Fibroblast of lung (primary cell): ENCODE data around the gene CAMTA1. TPM values are rescaled to one million over a fixed set of nuclear protein-coding genes. Genes with fewer than 3 reads are reported as not detected.

Experiments
- DNase-seq, 2 donors: peaks; one replicate each; pipeline versions ENCODE4 v3.0.0 to v3.0.0-alpha.2; 2010; ENCODE audit warnings: low read depth in 2 of 2
- H2AFZ ChIP-seq: 2 replicates; pipeline ENCODE4 v1.5.1; 2012; ENCODE audit warnings: low read length, control low read depth, inconsistent platforms
- H3K27ac ChIP-seq: 2 replicates; pipeline ENCODE4 v1.5.1; 2011; ENCODE audit warnings: low read length, control low read depth; ENCODE audit not compliant: insufficient read depth
- H3K27me3 ChIP-seq: 2 replicates; pipeline ENCODE4 v1.5.1; 2011; ENCODE audit warnings: mild to moderate bottlenecking, low read length; ENCODE audit not compliant: control insufficient read depth, insufficient read depth
- H3K36me3 ChIP-seq: 2 replicates; pipeline ENCODE4 v1.5.1; 2011; ENCODE audit warnings: low read length; ENCODE audit not compliant: control insufficient read depth, insufficient read depth
- H3K4me1 ChIP-seq: 2 replicates; pipeline ENCODE4 v1.5.1; 2011; ENCODE audit warnings: low read length; ENCODE audit not compliant: control insufficient read depth, insufficient read depth; ENCODE audit errors: extremely low read depth
- H3K4me2 ChIP-seq: 2 replicates; pipeline ENCODE4 v1.5.1; 2011; ENCODE audit warnings: low read length, control low read depth; ENCODE audit not compliant: insufficient read depth; ENCODE audit errors: extremely low read depth
- H3K4me3 ChIP-seq, 4 experiments: fragments of 200-600 bp in 1 of 4; sonication (generic) in 1 of 4; replicated peaks in 1 of 4; 2 replicates each; pipeline ENCODE4 v1.5.1; 2011 to 2016; ENCODE audit warnings: low read length in 4 of 4, low read depth in 3 of 4, mild to moderate bottlenecking in 3 of 4, control low read depth in 2 of 4, inconsistent platforms in 1 of 4, mixed read lengths in 1 of 4; ENCODE audit not compliant: insufficient read depth in 1 of 4; ENCODE audit errors: control extremely low read depth in 1 of 4
- H3K79me2 ChIP-seq: 2 replicates; pipeline ENCODE4 v1.5.1; 2012; ENCODE audit warnings: mild to moderate bottlenecking, low read length, inconsistent platforms; ENCODE audit not compliant: control insufficient read depth, insufficient read depth
- H3K9ac ChIP-seq: 2 replicates; pipeline ENCODE4 v1.5.1; 2011; ENCODE audit warnings: mild to moderate bottlenecking, low read length, control low read depth; ENCODE audit not compliant: insufficient read depth
- H3K9me3 ChIP-seq: 2 replicates; pipeline ENCODE4 v1.5.1; 2012; ENCODE audit warnings: low read depth, low read length; ENCODE audit not compliant: control insufficient read depth, insufficient read depth
- H4K20me1 ChIP-seq: 2 replicates; pipeline ENCODE4 v1.5.1; 2011; ENCODE audit warnings: low read length; ENCODE audit not compliant: control insufficient read depth, insufficient read depth; ENCODE audit errors: extremely low read depth
- CTCF ChIP-seq, 2 donors: IDR thresholded peaks in 1 of 2; conservative IDR thresholded peaks in 1 of 2; 1 replicate in 1 of 2; 2 replicates in 1 of 2; pipeline ENCODE4 v1.5.1; 2011 to 2012; ENCODE audit warnings: low read length in 2 of 2, control low read depth in 1 of 2, inconsistent platforms in 1 of 2, low read depth in 1 of 2, mild to moderate bottlenecking in 1 of 2
- EZH2 ChIP-seq: IDR thresholded peaks from 2 replicates; pipeline ENCODE4 v1.5.1; 2012; ENCODE audit warnings: low read length, control low read depth, mild to moderate bottlenecking; ENCODE audit errors: missing control alignments
- polyA plus RNA-seq, 2 donors: library from polyadenylated mRNA; depleted of rRNA in 1 of 2; stranded (reverse) in 1 of 2; unstranded in 1 of 2; fragments of >200 nt; gene quantifications; 2 replicates each; pipeline ENCODE4 v1.2.1, GENCODE V29; 2011 to 2012; ENCODE audit warnings: missing spikeins in 1 of 2
- total RNA-seq: library from RNA; depleted of rRNA; stranded (reverse); fragments of >200 nt; gene quantifications from 2 replicates; pipeline ENCODE4 v1.2.1, GENCODE V29; 2014

The CAMTA1 gene
- total and polyA plus RNA-seq, 2 donors (not counting 1 experiment from before 2014, with no cell fraction given), result 47.6 to 86.0 TPM

- no peak overlapping the region for H3K9ac ChIP-seq
Measured at GRCh38 chr1:7722670-7723012, 937.4 kb downstream of the CAMTA1 start.

GRCh38 chr1:7726623-7727022 is 941.4 kb downstream of the CAMTA1 start:
- Histone ChIP-seq H3K4me3 (no peak overlapping the region), H3K27me3 (no peaks in the 10 kb centered on the region), H3K27ac (no peak overlapping the region), H3K36me3 (no peaks in the 10 kb centered on the region), H2AFZ (no peak overlapping the region), H3K4me1 (no peaks in the 10 kb centered on the region), H3K9ac (no peak overlapping the region), H3K9me3 (no peaks in the 10 kb centered on the region), H4K20me1 (no peaks in the 10 kb centered on the region), H3K4me2 (no peak overlapping the region), H3K79me2 (no peaks in the 10 kb centered on the region)
- TF ChIP-seq CTCF (conservative IDR thresholded peaks at IDR 0.05 in 1 of 2, IDR thresholded peaks at IDR 0.05 in 1 of 2; ENCODE audit: low read depth in 1 of 2, low read length in 2 of 2) (no peak), EZH2 (no peak)
- DNase-seq, result no peak

More at GRCh38 chr1:7722670-7723012, 937.4 kb downstream of the CAMTA1 start:
- no peaks in the 10 kb centered on the region for H3K27me3 ChIP-seq
- no peaks in the 10 kb centered on the region for H4K20me1 ChIP-seq
- H3K27ac ChIP-seq, result no peak overlapping the region
- H3K9me3 ChIP-seq, result no peaks in the 10 kb centered on the region
- H3K36me3 ChIP-seq, result no peaks in the 10 kb centered on the region
- no peak for TF ChIP-seq EZH2
- no peak for TF ChIP-seq CTCF (conservative IDR thresholded peaks at IDR 0.05 in 1 of 2, IDR thresholded peaks at IDR 0.05 in 1 of 2; ENCODE audit: low read depth in 1 of 2, low read length in 2 of 2)
- no peak overlapping the region for H2AFZ ChIP-seq
- H3K79me2 ChIP-seq, result no peaks in the 10 kb centered on the region
- no peak for DNase-seq
- H3K4me2 ChIP-seq, result no peak overlapping the region
- no peak overlapping the region for H3K4me3 ChIP-seq
- H3K4me1 ChIP-seq, result no peaks in the 10 kb centered on the region

GRCh38 chr1:7727809-7728471 is 942.7 kb downstream of the CAMTA1 start:
- H3K27ac ChIP-seq, result no peak overlapping the region
- H2AFZ ChIP-seq, result no peak overlapping the region
- H3K4me2 ChIP-seq, result no peak overlapping the region

More at GRCh38 chr1:7727809-7728471, 942.7 kb downstream of the CAMTA1 start:
- no peaks in the 10 kb centered on the region for H3K4me1 ChIP-seq
- no peaks in the 10 kb centered on the region for H3K27me3 ChIP-seq
- H4K20me1 ChIP-seq, result no peaks in the 10 kb centered on the region
- no peaks in the 10 kb centered on the region for H3K79me2 ChIP-seq
- no peaks in the 10 kb centered on the region for H3K36me3 ChIP-seq
- H3K9me3 ChIP-seq, result no peaks in the 10 kb centered on the region
- DNase-seq, result no peak
- no peak overlapping the region for H3K4me3 ChIP-seq
- no peak for TF ChIP-seq EZH2
- TF ChIP-seq CTCF (conservative IDR thresholded peaks at IDR 0.05 in 1 of 2, IDR thresholded peaks at IDR 0.05 in 1 of 2; ENCODE audit: low read depth in 1 of 2, low read length in 2 of 2), result no peak
- no peak overlapping the region for H3K9ac ChIP-seq
